Liver (tissue), 9 donors: ENCODE results near the gene GRAMD1A. TPM values are rescaled to one million over a fixed set of nuclear protein-coding genes. Genes with fewer than 3 reads are reported as not detected.

Experiments
- DNase-seq: peaks from one replicate; pipeline ENCODE4 v3.0.0-alpha.2; 2017; ENCODE audit warnings: low spot score
- H3K27ac ChIP-seq, 2 donors: one replicate each; pipeline ENCODE4 v1.7.0; 2013; ENCODE audit warnings: inconsistent platforms in 2 of 2, low read length in 2 of 2, control low read depth in 1 of 2, low read depth in 1 of 2, mild to moderate bottlenecking in 1 of 2
- H3K27me3 ChIP-seq, 4 donors: one replicate each; pipeline versions ENCODE4 v1.6.1 to v1.7.0; 2013; ENCODE audit warnings: low read length in 3 of 4, inconsistent platforms in 1 of 4, mild to moderate bottlenecking in 1 of 4, moderate library complexity in 1 of 4; ENCODE audit not compliant: control insufficient read depth in 4 of 4, insufficient read depth in 4 of 4
- H3K36me3 ChIP-seq, 4 donors: one replicate each; pipeline versions ENCODE4 v1.6.1 to v1.7.0; 2013; ENCODE audit warnings: low read length in 3 of 4, mild to moderate bottlenecking in 3 of 4, low read depth in 1 of 4, moderate library complexity in 1 of 4; ENCODE audit not compliant: control insufficient read depth in 4 of 4, insufficient read depth in 3 of 4
- H3K4me1 ChIP-seq, 4 donors: one replicate each; pipeline versions ENCODE4 v1.6.1 to v1.7.0; 2013; ENCODE audit warnings: low read length in 3 of 4, mild to moderate bottlenecking in 3 of 4, moderate library complexity in 1 of 4; ENCODE audit not compliant: control insufficient read depth in 4 of 4, insufficient read depth in 4 of 4
- H3K4me3 ChIP-seq, 3 donors: one replicate each; pipeline versions ENCODE4 v1.6.1 to v1.7.0; 2013; ENCODE audit warnings: low read length in 3 of 3, control low read depth in 1 of 3, low read depth in 1 of 3, mild to moderate bottlenecking in 1 of 3
- H3K9ac ChIP-seq, 2 donors: one replicate each; pipeline ENCODE4 v1.7.0; 2013; ENCODE audit warnings: low read length in 2 of 2, mild to moderate bottlenecking in 2 of 2, moderate library complexity in 2 of 2, control low read depth in 1 of 2, low read depth in 1 of 2
- H3K9me3 ChIP-seq, 4 donors: one replicate each; pipeline versions ENCODE4 v1.6.1 to v1.7.0; 2013; ENCODE audit warnings: low read length in 3 of 4; ENCODE audit not compliant: control insufficient read depth in 4 of 4
- ATF3 ChIP-seq: IDR thresholded peaks from 2 replicates; pipeline ENCODE4 v1.6.1; 2016; ENCODE audit warnings: antibody characterized with exemption
- EGR1 ChIP-seq, 2 donors: IDR thresholded peaks; 2 replicates each; pipeline ENCODE4 v1.6.1; 2016 to 2018; ENCODE audit warnings: antibody characterized with exemption in 2 of 2, low read depth in 2 of 2
- FOXA1 ChIP-seq: IDR thresholded peaks from 2 replicates; pipeline ENCODE4 v1.6.1; 2016; ENCODE audit warnings: antibody characterized with exemption
- FOXA2 ChIP-seq: IDR thresholded peaks from 2 replicates; pipeline ENCODE4 v1.6.1; 2016; ENCODE audit warnings: antibody characterized with exemption
- GABPA ChIP-seq, 2 donors: IDR thresholded peaks in 1 of 2; conservative IDR thresholded peaks in 1 of 2; 2 replicates each; pipeline ENCODE4 v1.6.1; 2016; ENCODE audit warnings: antibody characterized with exemption in 2 of 2, mild to moderate bottlenecking in 1 of 2, moderate library complexity in 1 of 2
- HNF4A ChIP-seq, 2 donors: conservative IDR thresholded peaks; 2 replicates each; pipeline ENCODE4 v1.6.1; 2016; ENCODE audit warnings: antibody characterized with exemption in 2 of 2, mild to moderate bottlenecking in 2 of 2
- HNF4G ChIP-seq: IDR thresholded peaks from 2 replicates; pipeline ENCODE4 v1.6.1; 2016; ENCODE audit warnings: antibody characterized with exemption
- JUND ChIP-seq, 2 donors: IDR thresholded peaks; 2 replicates each; pipeline ENCODE4 v1.6.1; 2016; ENCODE audit warnings: antibody characterized with exemption in 2 of 2
- MAX ChIP-seq: IDR thresholded peaks from 2 replicates; pipeline ENCODE4 v1.6.1; 2016; ENCODE audit warnings: antibody characterized with exemption
- NR2F2 ChIP-seq: IDR thresholded peaks from 2 replicates; pipeline ENCODE4 v1.6.1; 2016; ENCODE audit warnings: antibody characterized with exemption
- RAD21 ChIP-seq, 2 donors: IDR thresholded peaks; 2 replicates each; pipeline ENCODE4 v1.6.1; 2016; ENCODE audit warnings: antibody characterized with exemption in 2 of 2, mild to moderate bottlenecking in 2 of 2
- REST ChIP-seq: IDR thresholded peaks from 2 replicates; pipeline ENCODE4 v1.6.1; 2016; ENCODE audit warnings: antibody characterized with exemption, mild to moderate bottlenecking
- RXRA ChIP-seq, 2 donors: IDR thresholded peaks; 2 replicates each; pipeline ENCODE4 v1.6.1; 2017 to 2018; ENCODE audit warnings: antibody characterized with exemption in 2 of 2, mild to moderate bottlenecking in 1 of 2
- SP1 ChIP-seq: IDR thresholded peaks from 2 replicates; pipeline ENCODE4 v1.6.1; 2018; ENCODE audit warnings: antibody characterized with exemption, mild to moderate bottlenecking
- TAF1 ChIP-seq: conservative IDR thresholded peaks from 2 replicates; pipeline ENCODE4 v1.6.1; 2016; ENCODE audit warnings: antibody characterized with exemption, mild to moderate bottlenecking
- YY1 ChIP-seq: IDR thresholded peaks from 2 replicates; pipeline ENCODE4 v1.6.1; 2016; ENCODE audit warnings: antibody characterized with exemption, mild to moderate bottlenecking
- WGBS: extraction: QIAGEN DNeasy Blood & Tissue Kit; methylation state at CpG from one replicate; pipeline ENCODE4 v1.1.7; 2013; 5-methylcytosine and 5-hydroxymethylcytosine counted together
- polyA plus RNA-seq, 2 donors: library from polyadenylated mRNA; stranded (reverse) in 1 of 2; unstranded in 1 of 2; fragments of 200-250 nt in 1 of 2; fragments of >200 nt in 1 of 2; fragmentation: Nextera tagmentation in 1 of 2; extraction: Ambion mirVana in 1 of 2; gene quantifications; one replicate each; pipeline versions ENCODE4 v1.2.1 to v1.2.3, GENCODE V29; 2013 to 2015
- total RNA-seq, 2 donors: library from RNA; depleted of rRNA; stranded (reverse); fragments of >200 nt; gene quantifications; one replicate each; pipeline ENCODE4 v1.2.3, GENCODE V29; 2014
- TF ChIP-seq, protein P1 (sequence below): IDR thresholded peaks from 2 replicates; pipeline ENCODE4 v1.6.1; 2016; ENCODE audit warnings: antibody characterized with exemption
- TF ChIP-seq, protein P2 (sequence below): fragments of 150-350 bp; IDR thresholded peaks from 2 replicates; pipeline ENCODE4 v1.5.1; 2017; ENCODE audit warnings: improper control_type of control experiment, low read depth, low read length; ENCODE audit not compliant: missing input control
- donor health status: healthy.
- donor health status: healthy.
- donor health status: healthy.
- donor health status: healthy.
- donor health status: healthy.

Gene GRAMD1A
- total and polyA plus RNA-seq, 4 donors = 8.6 to 14.1 (median 11.2) TPM

DNA sequence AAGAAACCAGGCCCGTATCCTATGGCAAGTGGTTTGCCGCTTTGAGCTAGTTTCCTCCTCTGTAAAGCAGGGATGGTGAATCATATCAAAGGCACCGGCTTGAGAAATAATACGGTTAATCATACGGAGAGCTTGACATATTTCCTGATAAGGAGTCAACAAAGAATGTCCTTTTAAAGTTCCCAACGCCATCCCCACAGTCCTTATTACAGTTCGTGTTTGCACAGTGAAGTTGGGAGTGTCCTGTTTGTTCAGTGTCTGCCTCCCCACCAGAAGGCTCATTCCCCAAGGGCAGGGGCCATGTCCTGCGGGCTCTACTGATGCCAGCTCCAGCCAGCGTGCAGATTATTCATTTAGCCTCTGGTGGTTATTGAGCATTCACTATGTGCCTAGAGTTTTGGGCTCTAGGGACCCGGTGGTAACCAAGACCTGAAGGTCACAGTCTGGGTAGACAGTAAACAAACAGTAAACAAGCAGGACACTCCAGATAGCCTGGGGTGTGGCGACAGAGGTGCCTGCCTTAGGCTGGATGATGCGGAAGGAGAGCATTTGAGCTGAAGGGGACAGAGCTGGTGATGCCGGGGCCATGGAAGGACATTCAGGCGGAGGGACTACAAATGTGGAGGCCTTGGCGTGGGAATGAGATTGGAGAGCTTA is 6.3 kb downstream of the GRAMD1A start:
- Histone ChIP-seq H3K4me1 (peaks cover 3 to 21% (median 11%) of the 10 kb centered on the region in 4 donors), H3K9ac (no peak overlapping the region), H3K9me3 (no peaks in the 10 kb centered on the region), H3K36me3 (peaks cover 0 to 10% (median 6%) of the 10 kb centered on the region in 4 donors), H3K27me3 (no peaks in the 10 kb centered on the region), H3K27ac (no peak overlapping the region), H3K4me3 (no peak overlapping the region)
- WGBS = 59% methylated on average over 15 of the region's 15 CpGs
- no peak for TF ChIP-seq MAX
- TF ChIP-seq, protein P1, sequence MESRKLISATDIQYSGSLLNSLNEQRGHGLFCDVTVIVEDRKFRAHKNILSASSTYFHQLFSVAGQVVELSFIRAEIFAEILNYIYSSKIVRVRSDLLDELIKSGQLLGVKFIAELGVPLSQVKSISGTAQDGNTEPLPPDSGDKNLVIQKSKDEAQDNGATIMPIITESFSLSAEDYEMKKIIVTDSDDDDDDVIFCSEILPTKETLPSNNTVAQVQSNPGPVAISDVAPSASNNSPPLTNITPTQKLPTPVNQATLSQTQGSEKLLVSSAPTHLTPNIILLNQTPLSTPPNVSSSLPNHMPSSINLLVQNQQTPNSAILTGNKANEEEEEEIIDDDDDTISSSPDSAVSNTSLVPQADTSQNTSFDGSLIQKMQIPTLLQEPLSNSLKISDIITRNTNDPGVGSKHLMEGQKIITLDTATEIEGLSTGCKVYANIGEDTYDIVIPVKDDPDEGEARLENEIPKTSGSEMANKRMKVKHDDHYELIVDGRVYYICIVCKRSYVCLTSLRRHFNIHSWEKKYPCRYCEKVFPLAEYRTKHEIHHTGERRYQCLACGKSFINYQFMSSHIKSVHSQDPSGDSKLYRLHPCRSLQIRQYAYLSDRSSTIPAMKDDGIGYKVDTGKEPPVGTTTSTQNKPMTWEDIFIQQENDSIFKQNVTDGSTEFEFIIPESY = no peak
- peak; percentile 5 for TF ChIP-seq SP1
- TF ChIP-seq NR2F2 = no peak
- TF ChIP-seq ATF3 = no peak
- TF ChIP-seq JUND (IDR thresholded peaks at IDR 0.05) = no peak
- TF ChIP-seq REST = no peak
- TF ChIP-seq EGR1 (IDR thresholded peaks at IDR 0.05; ENCODE audit: low read depth in 2 of 2) = no peak
- TF ChIP-seq, protein P2, sequence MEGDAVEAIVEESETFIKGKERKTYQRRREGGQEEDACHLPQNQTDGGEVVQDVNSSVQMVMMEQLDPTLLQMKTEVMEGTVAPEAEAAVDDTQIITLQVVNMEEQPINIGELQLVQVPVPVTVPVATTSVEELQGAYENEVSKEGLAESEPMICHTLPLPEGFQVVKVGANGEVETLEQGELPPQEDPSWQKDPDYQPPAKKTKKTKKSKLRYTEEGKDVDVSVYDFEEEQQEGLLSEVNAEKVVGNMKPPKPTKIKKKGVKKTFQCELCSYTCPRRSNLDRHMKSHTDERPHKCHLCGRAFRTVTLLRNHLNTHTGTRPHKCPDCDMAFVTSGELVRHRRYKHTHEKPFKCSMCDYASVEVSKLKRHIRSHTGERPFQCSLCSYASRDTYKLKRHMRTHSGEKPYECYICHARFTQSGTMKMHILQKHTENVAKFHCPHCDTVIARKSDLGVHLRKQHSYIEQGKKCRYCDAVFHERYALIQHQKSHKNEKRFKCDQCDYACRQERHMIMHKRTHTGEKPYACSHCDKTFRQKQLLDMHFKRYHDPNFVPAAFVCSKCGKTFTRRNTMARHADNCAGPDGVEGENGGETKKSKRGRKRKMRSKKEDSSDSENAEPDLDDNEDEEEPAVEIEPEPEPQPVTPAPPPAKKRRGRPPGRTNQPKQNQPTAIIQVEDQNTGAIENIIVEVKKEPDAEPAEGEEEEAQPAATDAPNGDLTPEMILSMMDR = no peak
- TF ChIP-seq FOXA1 = no peak
- peak in 1 of 2 donors; percentile 24 for TF ChIP-seq RAD21 (IDR thresholded peaks at IDR 0.05)
- no peak for TF ChIP-seq GABPA (IDR thresholded peaks at IDR 0.05 in 1 of 2, conservative IDR thresholded peaks at IDR 0.05 in 1 of 2)
- peak in 1 of 2 donors; percentile 7 for TF ChIP-seq RXRA (IDR thresholded peaks at IDR 0.05)
- TF ChIP-seq YY1 = no peak
- no peak for TF ChIP-seq TAF1
- TF ChIP-seq HNF4G = no peak
- TF ChIP-seq FOXA2 = no peak
- TF ChIP-seq HNF4A (conservative IDR thresholded peaks at IDR 0.05) = no peak
- no peak for DNase-seq
